CD4-positive, alpha-beta memory T cell (primary cell): ENCODE data around the gene TREH. TPM values are rescaled to one million over a fixed set of nuclear protein-coding genes. Genes with fewer than 3 reads are reported as not detected.
"Not testable (repeated sequence)": the region's sequence is repeated elsewhere in the genome, so short reads cannot be mapped to it uniquely, and the experiment has no call there.

Source experiments
- CTCF ChIA-PET: fragments of 350-600 bp; sonication (Branson Sonifier 250); formaldehyde crosslinking; loops from one replicate; lab custom pipeline; 2021; ENCODE audit warnings: inconsistent platforms; ENCODE audit not compliant: partially characterized antibody; lab: Charles Lee
- POLR2A ChIA-PET: fragments of 350-600 bp; sonication (Branson Sonifier 250); formaldehyde crosslinking; loops from one replicate; lab custom pipeline; 2021; ENCODE audit not compliant: partially characterized antibody; lab: Charles Lee
- DNase-seq, 5 donors: peaks; one replicate each; pipeline versions ENCODE4 v3.0.0 to v3.0.0-alpha.2; 2020 to 2022; ENCODE audit warnings: mixed read lengths in 1 of 5
- H3K27ac ChIP-seq: one replicate; pipeline ENCODE4 v1.7.0; 2013; ENCODE audit warnings: low read depth, low read length
- H3K27me3 ChIP-seq: 2 replicates; pipeline ENCODE4 v1.7.0; 2013; ENCODE audit warnings: mild to moderate bottlenecking, low read length, moderate library complexity; ENCODE audit not compliant: insufficient read depth
- H3K36me3 ChIP-seq: 2 replicates; pipeline ENCODE4 v1.7.0; 2013; ENCODE audit warnings: mild to moderate bottlenecking, low read length, moderate library complexity; ENCODE audit not compliant: insufficient read depth
- H3K4me1 ChIP-seq: 2 replicates; pipeline ENCODE4 v1.7.0; 2013; ENCODE audit warnings: mild to moderate bottlenecking, low read length, moderate library complexity; ENCODE audit not compliant: insufficient read depth
- H3K4me3 ChIP-seq, 2 donors: one replicate each; pipeline ENCODE4 v1.7.0; 2013; ENCODE audit warnings: low read length in 2 of 2, mild to moderate bottlenecking in 1 of 2
- H3K9me3 ChIP-seq, 2 donors: one replicate each; pipeline ENCODE4 v1.7.0; 2013; ENCODE audit warnings: low read length in 2 of 2, control low read depth in 1 of 2; ENCODE audit not compliant: control insufficient read depth in 1 of 2
- H3K27ac Mint-ChIP-seq, 7 donors: one replicate each; pipeline ENCODE4 v1.8.0; 2020 to 2021; ENCODE audit warnings: mixed read lengths in 7 of 7, mild to moderate bottlenecking in 6 of 7, inconsistent platforms in 3 of 7, moderate library complexity in 3 of 7
- H3K27me3 Mint-ChIP-seq, 2 donors: one replicate each; pipeline ENCODE4 v1.8.0; 2020 to 2021; ENCODE audit warnings: mixed read lengths in 2 of 2
- H3K36me3 Mint-ChIP-seq, 2 donors: one replicate each; pipeline ENCODE4 v1.8.0; 2020 to 2021; ENCODE audit warnings: mixed read lengths in 2 of 2, inconsistent platforms in 1 of 2, mild to moderate bottlenecking in 1 of 2
- H3K4me1 Mint-ChIP-seq, 4 donors: one replicate each; pipeline ENCODE4 v1.8.0; 2020 to 2021; ENCODE audit warnings: mixed read lengths in 4 of 4, mild to moderate bottlenecking in 1 of 4
- H3K4me3 Mint-ChIP-seq, 8 donors: one replicate each; pipeline ENCODE4 v1.8.0; 2020 to 2021; ENCODE audit warnings: mixed read lengths in 8 of 8, mild to moderate bottlenecking in 7 of 8, moderate library complexity in 6 of 8, inconsistent platforms in 3 of 8
- H3K9me3 Mint-ChIP-seq, 8 donors: one replicate each; pipeline ENCODE4 v1.8.0; 2020 to 2021; ENCODE audit warnings: mixed read lengths in 8 of 8, mild to moderate bottlenecking in 5 of 8, inconsistent platforms in 3 of 8, moderate library complexity in 1 of 8
- intact Hi-C: fragments of 100-400 bp; cut with micrococcal nuclease; formaldehyde crosslinking; loops from one replicate; pipeline ENCODE4 v1.15.1; 2023
- polyA plus RNA-seq, 2 donors: library from polyadenylated mRNA; unstranded; fragments of 300-500 nt; fragmentation: Illumina TruSeq; gene quantifications; one replicate each; pipeline ENCODE4 v1.2.3, GENCODE V29; 2021
- total RNA-seq, 2 experiments: library from RNA; stranded (reverse); gene quantifications; one replicate each; pipeline ENCODE4 v1.2.3, GENCODE V29; 2021

Gene TREH
- total and polyA plus RNA-seq, 4 experiments from 2014 or later: not detected

DNA sequence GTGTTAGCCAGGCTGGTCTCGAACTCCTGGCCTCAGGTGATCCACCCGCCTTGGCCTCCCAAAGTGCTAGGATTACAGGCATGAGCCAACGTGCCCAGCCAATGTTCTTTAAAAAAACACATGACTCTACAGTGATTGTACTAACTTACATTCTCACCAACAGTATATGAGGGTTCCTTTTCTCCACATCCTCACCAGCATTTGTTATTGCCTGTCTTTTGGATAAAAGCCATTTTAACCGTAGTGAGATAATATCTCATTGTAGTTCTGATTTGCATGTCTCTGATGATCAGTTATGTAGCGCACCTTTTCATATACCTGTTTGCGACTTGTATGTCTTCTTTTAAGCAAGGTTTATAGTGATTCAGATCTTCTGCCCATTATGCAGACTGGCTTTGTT, 3.5 kb upstream of the TREH start:
- H3K27ac ChIP-seq, H3K9me3 Mint-ChIP-seq, H3K4me1 ChIP-seq, H3K27ac Mint-ChIP-seq, H3K36me3 Mint-ChIP-seq, H3K4me3 ChIP-seq, intact Hi-C loops, H3K27me3 Mint-ChIP-seq, POLR2A ChIA-PET, DNase-seq, H3K27me3 ChIP-seq, H3K4me1 Mint-ChIP-seq, H3K9me3 ChIP-seq, CTCF ChIA-PET, H3K4me3 Mint-ChIP-seq, H3K36me3 ChIP-seq: not testable (repeated sequence)

DNA sequence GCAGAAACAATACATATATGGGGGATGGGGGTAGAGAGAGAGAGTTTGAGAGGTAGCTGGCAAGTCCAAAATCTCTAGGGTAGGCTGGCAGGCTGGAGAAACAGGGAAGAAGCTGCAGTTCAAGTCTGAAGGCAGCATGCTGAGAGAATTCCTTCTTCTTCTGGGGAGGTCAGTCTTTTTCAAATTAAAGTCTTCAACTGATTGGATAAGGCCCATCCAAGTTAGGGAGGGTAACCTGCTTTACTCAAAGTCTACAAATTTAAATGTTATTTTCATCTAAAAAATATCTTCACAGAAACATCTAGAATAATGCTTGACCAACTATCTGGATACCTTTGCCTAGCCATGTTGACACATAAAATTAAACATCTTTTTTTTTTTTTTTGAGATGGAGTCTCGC, 2.9 kb upstream of the TREH start:
- Mint-ChIP-seq H3K4me3 (no peak overlapping the region), H3K36me3 (no peaks in the 10 kb centered on the region), H3K27ac (no peak overlapping the region), H3K4me1 (peaks cover 0 to 3% (median under 1%) of the 10 kb centered on the region in 4 donors), H3K9me3 (peaks cover 0 to 4% (median 0%) of the 10 kb centered on the region in 8 donors), H3K27me3 (peaks cover 2 to 3% of the 10 kb centered on the region in 2 donors)
- POLR2A ChIA-PET: no interaction called here
- H3K4me3 ChIP-seq: no peak overlapping the region
- intact Hi-C loops: no loop called here
- H3K4me1 ChIP-seq: no peaks in the 10 kb centered on the region
- no peak overlapping the region for H3K27ac ChIP-seq
- H3K27me3 ChIP-seq: no peaks in the 10 kb centered on the region
- no peaks in the 10 kb centered on the region for H3K9me3 ChIP-seq
- no peak for DNase-seq
- no peaks in the 10 kb centered on the region for H3K36me3 ChIP-seq
- CTCF ChIA-PET: no interaction called here

DNA sequence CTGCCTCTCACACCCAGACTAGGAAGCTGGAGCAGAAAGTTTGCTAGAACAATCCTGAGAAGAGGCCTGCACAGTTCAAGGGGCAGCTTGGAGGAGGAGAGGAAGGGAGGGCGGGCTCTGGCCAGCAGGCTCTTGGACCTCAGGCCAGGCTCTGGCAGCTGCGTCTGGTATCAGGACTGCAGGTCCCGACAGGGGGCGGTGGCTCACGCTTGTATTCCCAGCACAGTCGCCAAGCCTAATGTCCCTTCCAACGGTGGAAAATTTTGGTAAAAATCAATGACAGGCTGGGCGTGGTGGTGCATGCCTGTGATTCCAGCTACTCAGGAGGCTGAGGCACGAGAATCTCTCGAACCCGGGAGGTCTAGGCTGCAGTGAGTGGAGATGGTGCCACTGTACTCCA, 542 bp downstream of the TREH start:
- POLR2A ChIA-PET, H3K9me3 Mint-ChIP-seq, DNase-seq, H3K4me3 Mint-ChIP-seq, H3K36me3 ChIP-seq, H3K27me3 Mint-ChIP-seq, H3K27me3 ChIP-seq, H3K4me1 ChIP-seq, H3K4me3 ChIP-seq, CTCF ChIA-PET, H3K36me3 Mint-ChIP-seq, H3K9me3 ChIP-seq, H3K27ac ChIP-seq, intact Hi-C loops, H3K4me1 Mint-ChIP-seq: not testable (repeated sequence)
- H3K27ac Mint-ChIP-seq: peak overlapping the region in 1 of 7 donors; percentile 17

DNA sequence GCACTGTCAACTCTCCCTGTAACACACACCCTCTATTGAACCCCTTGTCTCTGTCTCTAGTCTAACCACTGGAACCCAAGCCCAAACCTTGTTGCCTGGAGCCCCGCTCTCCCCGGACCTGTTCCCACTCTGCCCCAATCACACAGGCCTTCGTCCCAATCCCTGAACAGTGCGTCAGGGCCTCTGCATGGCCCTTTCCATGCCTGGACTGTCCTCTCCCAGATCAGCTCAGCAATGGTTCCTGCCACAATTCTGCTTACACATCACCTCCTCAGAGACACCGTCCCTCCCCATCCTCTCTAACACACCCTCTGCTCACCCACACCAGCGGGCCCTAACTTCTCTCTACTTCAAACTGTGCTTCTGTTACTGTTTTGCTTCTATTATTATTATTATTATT, 1.5 kb downstream of the TREH start:
- Mint-ChIP-seq H3K27me3 (peaks cover 0 to 2% of the 10 kb centered on the region in 2 donors), H3K9me3 (peaks cover 0 to 6% (median 4%) of the 10 kb centered on the region in 8 donors), H3K4me3 (peak overlapping the region in 1 of 8 donors; percentile 43), H3K36me3 (peaks cover 0 to 3% of the 10 kb centered on the region in 2 donors), H3K4me1 (no peaks in the 10 kb centered on the region), H3K27ac (peak overlapping the region in 1 of 7 donors; percentile 14)
- H3K27me3 ChIP-seq: no peaks in the 10 kb centered on the region
- H3K4me3 ChIP-seq: no peak overlapping the region
- ChIA-PET CTCF (no interaction called here), POLR2A (no interaction called here)
- intact Hi-C loops: no loop called here
- no peaks in the 10 kb centered on the region for H3K36me3 ChIP-seq
- no peaks in the 10 kb centered on the region for H3K4me1 ChIP-seq
- no peak for DNase-seq
- no peaks in the 10 kb centered on the region for H3K9me3 ChIP-seq
- H3K27ac ChIP-seq: no peak overlapping the region

DNA sequence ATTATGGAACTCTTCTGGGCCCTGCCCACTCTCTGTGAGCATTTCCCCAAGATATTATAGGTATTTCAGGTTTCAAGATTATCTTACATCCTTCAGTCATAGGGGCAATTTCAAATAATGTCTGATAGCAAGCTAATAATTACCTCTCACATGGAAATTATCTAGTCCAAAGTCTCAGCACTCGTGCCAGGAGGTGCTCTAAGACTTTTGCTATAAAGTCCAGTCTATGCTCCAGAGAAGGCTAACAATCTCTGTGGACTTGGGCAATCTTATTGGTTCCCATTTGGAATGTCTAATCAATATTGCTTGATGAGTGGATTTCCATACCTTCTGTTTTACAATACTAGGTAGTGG, 5.4 kb downstream of the TREH start:
- POLR2A ChIA-PET: interaction anchor here (0.6 kb wide), 1 partner anchor 540 kb away, joined by 3 read pairs; no protein-coding TSS in a partner anchor
- H3K27ac Mint-ChIP-seq: no peak overlapping the region

DNA sequence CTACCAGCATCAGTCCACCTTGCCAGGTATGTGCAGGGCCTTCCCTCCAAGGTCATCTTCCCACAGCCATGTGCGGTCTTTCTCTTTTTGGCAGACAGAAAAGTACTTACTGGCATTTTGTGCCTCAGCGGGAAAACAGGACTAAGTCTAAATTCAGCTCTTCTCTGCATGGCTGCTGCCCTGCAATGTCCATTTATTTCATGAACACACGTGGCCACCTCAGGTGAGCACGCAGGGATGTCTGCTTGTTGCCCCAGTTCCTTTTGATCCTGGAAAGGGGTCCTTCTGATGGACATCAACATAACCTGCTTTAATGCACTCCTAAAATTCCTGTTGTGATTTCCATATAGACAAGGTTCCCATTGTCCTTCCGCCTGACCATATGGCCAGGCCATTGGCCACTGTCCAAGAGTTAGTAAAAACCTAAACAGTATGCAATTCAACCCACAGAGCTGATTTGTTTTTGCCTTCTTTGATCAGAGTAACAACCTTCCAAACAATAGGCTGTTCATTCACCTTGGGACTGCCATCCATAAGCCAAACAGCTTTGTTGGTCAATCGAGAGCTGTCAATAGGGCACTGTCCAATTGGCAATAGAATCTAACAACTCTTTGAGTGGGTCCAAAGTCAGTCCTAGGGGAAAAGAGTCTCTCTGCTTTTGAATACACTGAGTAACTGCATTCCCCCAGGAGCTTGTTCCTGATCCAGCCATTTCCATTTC, 5.9 kb downstream of the TREH start:
- H3K36me3 Mint-ChIP-seq: peaks cover 0 to 3% of the 10 kb centered on the region in 2 donors
- POLR2A ChIA-PET: interaction anchor here (0.6 kb wide), 1 partner anchor 541 kb away, joined by 3 read pairs; no protein-coding TSS in a partner anchor
- CTCF ChIA-PET: interaction anchor here (0.9 to 1.0 kb wide), 2 partner anchors 10 to 16 kb away, joined by 4 read pairs; no protein-coding TSS in a partner anchor
- no peak overlapping the region for H3K27ac Mint-ChIP-seq
- Histone ChIP-seq H3K27me3 (no peaks in the 10 kb centered on the region), H3K36me3 (no peaks in the 10 kb centered on the region), H3K9me3 (no peaks in the 10 kb centered on the region), H3K4me1 (no peaks in the 10 kb centered on the region), H3K4me3 (no peak overlapping the region), H3K27ac (no peak overlapping the region)
- no peak for DNase-seq
- H3K4me3 Mint-ChIP-seq: no peak overlapping the region
- H3K27me3 Mint-ChIP-seq: peaks cover 4 to 6% of the 10 kb centered on the region in 2 donors
- no peaks in the 10 kb centered on the region for H3K4me1 Mint-ChIP-seq
- intact Hi-C loops: no loop called here
- peaks cover 0 to 23% (median 8%) of the 10 kb centered on the region in 8 donors for H3K9me3 Mint-ChIP-seq

More for the DNA sequence above, 5.4 kb downstream of the TREH start:
- Mint-ChIP-seq H3K27me3 (peaks cover 4 to 6% of the 10 kb centered on the region in 2 donors), H3K4me1 (no peaks in the 10 kb centered on the region), H3K4me3 (no peak overlapping the region), H3K36me3 (peaks cover 0 to 3% of the 10 kb centered on the region in 2 donors), H3K9me3 (peaks cover 0 to 23% (median 8%) of the 10 kb centered on the region in 8 donors)
- Histone ChIP-seq H3K4me3 (no peak overlapping the region), H3K4me1 (no peaks in the 10 kb centered on the region), H3K9me3 (no peaks in the 10 kb centered on the region), H3K36me3 (no peaks in the 10 kb centered on the region), H3K27ac (no peak overlapping the region), H3K27me3 (no peaks in the 10 kb centered on the region)
- CTCF ChIA-PET: interaction anchor here (0.9 to 1.0 kb wide), 2 partner anchors 11 to 16 kb away, joined by 4 read pairs; no protein-coding TSS in a partner anchor
- intact Hi-C loops: no loop called here
- DNase-seq: no peak

DNA sequence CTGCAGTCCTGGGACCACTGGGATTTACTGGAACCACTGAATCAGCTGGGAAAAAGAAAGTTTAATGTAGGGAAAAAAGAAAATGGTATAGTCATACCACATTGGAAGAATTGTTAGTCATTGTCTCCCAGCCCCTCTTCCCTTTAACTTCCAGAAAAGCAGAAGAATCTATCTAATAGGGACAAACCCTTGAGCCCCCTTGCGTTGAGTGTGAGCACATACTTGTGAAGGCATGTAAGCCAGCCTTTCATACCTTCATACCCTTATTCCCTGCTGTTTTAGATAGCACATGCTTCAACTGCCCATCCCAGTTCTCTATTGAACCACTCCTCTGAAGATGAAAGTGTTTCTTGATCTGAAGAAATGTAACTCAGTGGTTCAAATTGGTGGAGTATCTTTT, 6.6 kb downstream of the TREH start:
- Histone ChIP-seq H3K27ac (no peak overlapping the region), H3K9me3 (no peaks in the 10 kb centered on the region), H3K4me3 (no peak overlapping the region), H3K27me3 (no peaks in the 10 kb centered on the region), H3K36me3 (no peaks in the 10 kb centered on the region), H3K4me1 (no peaks in the 10 kb centered on the region)
- Mint-ChIP-seq H3K4me1 (no peaks in the 10 kb centered on the region), H3K4me3 (no peak overlapping the region), H3K9me3 (peaks cover 0 to 23% (median 8%) of the 10 kb centered on the region in 8 donors), H3K27me3 (peaks cover 4 to 6% of the 10 kb centered on the region in 2 donors), H3K36me3 (peaks cover 0 to 3% of the 10 kb centered on the region in 2 donors), H3K27ac (no peak overlapping the region)
- ChIA-PET POLR2A (no interaction called here), CTCF (no interaction called here)
- DNase-seq: no peak
- intact Hi-C loops: no loop called here
